ENCODE measurements around the gene NUCB2. TPM values are rescaled to one million over a fixed set of nuclear protein-coding genes. Genes with fewer than 3 reads are reported as not detected.

The NUCB2 gene
- total and polyA plus RNA-seq, 10 of the 15 experiments (the other 5 are each of a cell fraction or from before 2014, with no cell fraction given), result 16.0 to 74.1 (median 52.1) TPM

- TF ChIP-seq POLR2AphosphoS5 (IDR thresholded peaks at IDR 0.05; ENCODE audit: low read length) (no peak), YBX1 (IDR thresholded peaks at IDR 0.05) (no peak), ESRRA (IDR thresholded peaks at IDR 0.05; ENCODE audit: low read length) (no peak), ATF2 (IDR thresholded peaks at IDR 0.05; ENCODE audit: low read length) (no peak), KLF5 (IDR thresholded peaks at IDR 0.05; ENCODE audit: partially characterized antibody) (no peak), NFYA (IDR thresholded peaks at IDR 0.05; ENCODE audit: borderline replicate concordance, low read depth, low read length) (no peak)
- Histone ChIP-seq H3K9me3 (replicated peaks; ENCODE audit: control insufficient read depth, insufficient read depth, low read length) (no peaks in the 10 kb centered on the region), H3K4me1 (ENCODE audit: control insufficient read depth, insufficient read depth, low read length) (no peaks in the 10 kb centered on the region), H3K27me3 (replicated peaks in 1 of 2; ENCODE audit: control insufficient read depth in 2 of 2, insufficient read depth in 2 of 2, low read length in 1 of 2) (no peaks in the 10 kb centered on the region), H3K79me2 (ENCODE audit: control insufficient read depth, insufficient read depth, low read length) (no peaks in the 10 kb centered on the region), H3K36me3 (ENCODE audit: control insufficient read depth in 2 of 2, insufficient read depth in 2 of 2, low read length in 1 of 2) (no peaks in the 10 kb centered on the region), H3K27ac (ENCODE audit: control insufficient read depth, insufficient read depth) (no peak overlapping the region), H2AFZ (ENCODE audit: control insufficient read depth, low read depth, low read length) (no peak overlapping the region), H3K4me2 (ENCODE audit: control insufficient read depth, insufficient read depth) (no peak overlapping the region), H4K20me1 (ENCODE audit: control insufficient read depth, insufficient read depth) (no peaks in the 10 kb centered on the region), H3K4me3 (no peak overlapping the region), H3K9ac (ENCODE audit: control insufficient read depth, insufficient read depth, low read length) (no peak overlapping the region)
- ATAC-seq (no peak), FAIRE-seq (no peak), DNase-seq (ENCODE audit: low read depth, low spot score) (no peak)
- ChIA-PET SMC1A (ENCODE audit: uncharacterized antibody, unreplicated experiment) (no interaction called here), CTCF (no interaction called here), RAD21 (ENCODE audit: unreplicated experiment) (no interaction called here), POLR2A (no interaction called here)
- intact Hi-C loops (cut with micrococcal nuclease; ENCODE audit: unreplicated experiment), result no loop called here
- 14% methylated on average over 1 of the region's 1 CpG for WGBS (ENCODE audit: insufficient coverage, insufficient replicate concordance, low lambda C conversion rate, missing lambda C conversion rate)
- in situ Hi-C loops (cut with MboI), result no loop called here
- no TSS peak for BruUV-seq (replicated peaks)
These were observed 12.8 kb upstream of the NUCB2 start for GRCh38 chr11:17263769-17264168.

GRCh38 chr11:17266781-17267180 lies 9.8 kb upstream of the NUCB2 start:
- intact Hi-C loops (cut with micrococcal nuclease; ENCODE audit: unreplicated experiment), result no loop called here
- ChIA-PET RAD21 (ENCODE audit: unreplicated experiment) (interaction anchor here (1.1 kb wide), 1 partner anchor 9 kb away, joined by 3 read pairs; no protein-coding TSS in a partner anchor), CTCF (interaction anchor here (0.9 to 1.9 kb wide), 3 partner anchors 9 to 133 kb away, joined by 3 to 4 read pairs (median 3); no protein-coding TSS in a partner anchor), SMC1A (ENCODE audit: uncharacterized antibody, unreplicated experiment) (interaction anchor here (0.8 kb wide), 1 partner anchor 9 kb away, joined by 3 read pairs; no protein-coding TSS in a partner anchor), POLR2A (interaction anchor here (1.3 kb wide), 1 partner anchor 16 kb away, joined by 5 read pairs; no protein-coding TSS in a partner anchor)
- no peaks in the 10 kb centered on the region for H3K36me3 ChIP-seq (ENCODE audit: control insufficient read depth in 2 of 2, insufficient read depth in 2 of 2, low read length in 1 of 2)
- in situ Hi-C loops (cut with MboI), result no loop called here
- FAIRE-seq (no peak), ATAC-seq (no peak), DNase-seq (ENCODE audit: low read depth, low spot score) (no peak)
- no peaks in the 10 kb centered on the region for H3K9me3 ChIP-seq (replicated peaks; ENCODE audit: control insufficient read depth, insufficient read depth, low read length)
- H3K4me1 ChIP-seq (ENCODE audit: control insufficient read depth, insufficient read depth, low read length), result no peaks in the 10 kb centered on the region
- no peaks in the 10 kb centered on the region for H3K27me3 ChIP-seq (replicated peaks in 1 of 2; ENCODE audit: control insufficient read depth in 2 of 2, insufficient read depth in 2 of 2, low read length in 1 of 2)
- TF ChIP-seq ETV6 (conservative IDR thresholded peaks at IDR 0.05 in 1 of 2, IDR thresholded peaks at IDR 0.05 in 1 of 2; ENCODE audit: borderline replicate concordance in 1 of 2, low read depth in 1 of 2), result no peak
- no peak for TF ChIP-seq BCL11A (IDR thresholded peaks at IDR 0.05; ENCODE audit: low read depth, low read length)
- TF ChIP-seq RB1 (IDR thresholded peaks at IDR 0.05; ENCODE audit: borderline replicate concordance), result no peak
- TF ChIP-seq BMI1 (IDR thresholded peaks at IDR 0.05; ENCODE audit: borderline replicate concordance), result no peak
- no peak for TF ChIP-seq BCL3 (IDR thresholded peaks at IDR 0.05; ENCODE audit: borderline replicate concordance, insufficient read depth, low read depth, low read length, poor library complexity, severe bottlenecking)
- no peak for TF ChIP-seq ASH2L (IDR thresholded peaks at IDR 0.05; ENCODE audit: borderline replicate concordance, low read depth)
- no peak for TF ChIP-seq ZNF274 (IDR thresholded peaks at IDR 0.05; ENCODE audit: insufficient read depth, insufficient read length)
- TF ChIP-seq SMAD5 (IDR thresholded peaks at IDR 0.05; ENCODE audit: low read depth), result no peak
- TF ChIP-seq HCFC1 (IDR thresholded peaks at IDR 0.05; ENCODE audit: low read length), result no peak
- TF ChIP-seq ZBED1 (IDR thresholded peaks at IDR 0.05; ENCODE audit: borderline replicate concordance), result no peak
- no peak for TF ChIP-seq CBX5 (IDR thresholded peaks at IDR 0.05; ENCODE audit: low read depth)
- H4K20me1 ChIP-seq (ENCODE audit: control insufficient read depth, insufficient read depth), result no peaks in the 10 kb centered on the region
- 87% methylated on average over 5 of the region's 5 CpGs for WGBS (ENCODE audit: insufficient coverage, insufficient replicate concordance, low lambda C conversion rate, missing lambda C conversion rate)
- no peak overlapping the region for H3K27ac ChIP-seq (ENCODE audit: control insufficient read depth, insufficient read depth)
- no peaks in the 10 kb centered on the region for H3K79me2 ChIP-seq (ENCODE audit: control insufficient read depth, insufficient read depth, low read length)
- no peak overlapping the region for H3K4me3 ChIP-seq
- H3K9ac ChIP-seq (ENCODE audit: control insufficient read depth, insufficient read depth, low read length), result no peak overlapping the region
- no TSS peak for BruUV-seq (replicated peaks)
- H2AFZ ChIP-seq (ENCODE audit: control insufficient read depth, low read depth, low read length), result no peak overlapping the region
- no peak overlapping the region for H3K4me2 ChIP-seq (ENCODE audit: control insufficient read depth, insufficient read depth)

Data from GM12878 (cell line).